ENCODE measurements around the gene TNFAIP8.

- TF ChIP-seq CBFB (CRISPR knock-in tag; IDR thresholded peaks at IDR 0.05; ENCODE audit: low read depth) (no peak), FOXP1 (CRISPR knock-in tag; IDR thresholded peaks at IDR 0.05; ENCODE audit: borderline replicate concordance) (no peak), CREM (CRISPR knock-in tag; IDR thresholded peaks at IDR 0.05) (no peak), RORB (CRISPR knock-in tag; IDR thresholded peaks at IDR 0.05) (no peak), TP53 (CRISPR knock-in tag; IDR thresholded peaks at IDR 0.05) (no peak), ZNF138 (CRISPR knock-in tag; conservative IDR thresholded peaks at IDR 0.05) (no peak), NR3C1 (CRISPR knock-in tag; conservative IDR thresholded peaks at IDR 0.05; ENCODE audit: low read depth) (no peak), SMAD4 (CRISPR knock-in tag; IDR thresholded peaks at IDR 0.05) (no peak), JUN (CRISPR knock-in tag; IDR thresholded peaks at IDR 0.05) (no peak), TEAD4 (CRISPR knock-in tag; IDR thresholded peaks at IDR 0.05) (no peak), CTCF (IDR thresholded peaks at IDR 0.05) (no peak), USF2 (CRISPR knock-in tag; IDR thresholded peaks at IDR 0.05) (no peak)
- TF ChIP-seq, protein P1, sequence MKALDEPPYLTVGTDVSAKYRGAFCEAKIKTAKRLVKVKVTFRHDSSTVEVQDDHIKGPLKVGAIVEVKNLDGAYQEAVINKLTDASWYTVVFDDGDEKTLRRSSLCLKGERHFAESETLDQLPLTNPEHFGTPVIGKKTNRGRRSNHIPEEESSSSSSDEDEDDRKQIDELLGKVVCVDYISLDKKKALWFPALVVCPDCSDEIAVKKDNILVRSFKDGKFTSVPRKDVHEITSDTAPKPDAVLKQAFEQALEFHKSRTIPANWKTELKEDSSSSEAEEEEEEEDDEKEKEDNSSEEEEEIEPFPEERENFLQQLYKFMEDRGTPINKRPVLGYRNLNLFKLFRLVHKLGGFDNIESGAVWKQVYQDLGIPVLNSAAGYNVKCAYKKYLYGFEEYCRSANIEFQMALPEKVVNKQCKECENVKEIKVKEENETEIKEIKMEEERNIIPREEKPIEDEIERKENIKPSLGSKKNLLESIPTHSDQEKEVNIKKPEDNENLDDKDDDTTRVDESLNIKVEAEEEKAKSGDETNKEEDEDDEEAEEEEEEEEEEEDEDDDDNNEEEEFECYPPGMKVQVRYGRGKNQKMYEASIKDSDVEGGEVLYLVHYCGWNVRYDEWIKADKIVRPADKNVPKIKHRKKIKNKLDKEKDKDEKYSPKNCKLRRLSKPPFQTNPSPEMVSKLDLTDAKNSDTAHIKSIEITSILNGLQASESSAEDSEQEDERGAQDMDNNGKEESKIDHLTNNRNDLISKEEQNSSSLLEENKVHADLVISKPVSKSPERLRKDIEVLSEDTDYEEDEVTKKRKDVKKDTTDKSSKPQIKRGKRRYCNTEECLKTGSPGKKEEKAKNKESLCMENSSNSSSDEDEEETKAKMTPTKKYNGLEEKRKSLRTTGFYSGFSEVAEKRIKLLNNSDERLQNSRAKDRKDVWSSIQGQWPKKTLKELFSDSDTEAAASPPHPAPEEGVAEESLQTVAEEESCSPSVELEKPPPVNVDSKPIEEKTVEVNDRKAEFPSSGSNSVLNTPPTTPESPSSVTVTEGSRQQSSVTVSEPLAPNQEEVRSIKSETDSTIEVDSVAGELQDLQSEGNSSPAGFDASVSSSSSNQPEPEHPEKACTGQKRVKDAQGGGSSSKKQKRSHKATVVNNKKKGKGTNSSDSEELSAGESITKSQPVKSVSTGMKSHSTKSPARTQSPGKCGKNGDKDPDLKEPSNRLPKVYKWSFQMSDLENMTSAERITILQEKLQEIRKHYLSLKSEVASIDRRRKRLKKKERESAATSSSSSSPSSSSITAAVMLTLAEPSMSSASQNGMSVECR (CRISPR knock-in tag; IDR thresholded peaks at IDR 0.05; ENCODE audit: borderline replicate concordance): no peak
- TF ChIP-seq, protein P2, sequence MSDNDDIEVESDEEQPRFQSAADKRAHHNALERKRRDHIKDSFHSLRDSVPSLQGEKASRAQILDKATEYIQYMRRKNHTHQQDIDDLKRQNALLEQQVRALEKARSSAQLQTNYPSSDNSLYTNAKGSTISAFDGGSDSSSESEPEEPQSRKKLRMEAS (CRISPR knock-in tag; IDR thresholded peaks at IDR 0.05): no peak
These were observed 29.8 kb downstream of the TNFAIP8 start for GRCh38 chr5:119385536-119386128.

Data from WTC11 (cell line).